Prostate gland (tissue), 2 donors: ENCODE results near the gene DAPP1. TPM values are rescaled to one million over a fixed set of nuclear protein-coding genes. Genes with fewer than 3 reads are reported as not detected.

Source experiments
- DNase-seq: peaks from one replicate; pipeline ENCODE4 v3.0.0-alpha.2; 2019; ENCODE audit warnings: low spot score
- H3K27ac ChIP-seq, 2 donors: fragments of 200-600 bp; sonication (generic); 2 replicates each; pipeline ENCODE4 v1.5.1; 2017 to 2019
- H3K27me3 ChIP-seq: fragments of 200-600 bp; sonication (generic); replicated peaks from 2 replicates; pipeline ENCODE4 v1.5.1; 2019; ENCODE audit not compliant: insufficient read depth
- H3K36me3 ChIP-seq, 2 donors: fragments of 200-600 bp; sonication (generic); 1 replicate in 1 of 2; 2 replicates in 1 of 2; pipeline versions ENCODE4 v1.5.1 to v1.8.1; 2017 to 2019
- H3K4me1 ChIP-seq: fragments of 200-600 bp; sonication (generic); replicated peaks from 2 replicates; pipeline ENCODE4 v1.5.1; 2019
- H3K4me3 ChIP-seq, 2 donors: fragments of 200-600 bp; sonication (generic); 2 replicates each; pipeline ENCODE4 v1.5.1; 2017 to 2019
- H3K9me3 ChIP-seq: fragments of 200-600 bp; sonication (generic); 2 replicates; pipeline ENCODE4 v1.5.1; 2017
- CTCF ChIP-seq, 4 experiments: fragments of 200-600 bp in 2 of 4; fragments of 450-650 bp in 2 of 4; sonication (generic) in 2 of 4; IDR thresholded peaks; 1 replicate in 3 of 4; 2 replicates in 1 of 4; pipeline ENCODE4 v1.5.1; 2016 to 2019; ENCODE audit warnings: antibody characterized with exemption in 4 of 4, mild to moderate bottlenecking in 2 of 4, moderate library complexity in 2 of 4
- POLR2A ChIP-seq: fragments of 450-650 bp; IDR thresholded peaks from one replicate; pipeline ENCODE4 v1.6.1; 2016; ENCODE audit warnings: antibody characterized with exemption, mild to moderate bottlenecking
- POLR2AphosphoS5 ChIP-seq: sonication (generic); formaldehyde crosslinking; IDR thresholded peaks from one replicate; pipeline ENCODE4 v1.6.1; 2017; ENCODE audit warnings: antibody characterized with exemption
- WGBS: methylation state at CpG from one replicate; pipeline ENCODE4 v1.1.5; 2018; 5-methylcytosine and 5-hydroxymethylcytosine counted together
- intact Hi-C: fragments of 100-400 bp; cut with DNase I; formaldehyde crosslinking; loops from one replicate; pipeline ENCODE4 v1.14.2; 2022
- total RNA-seq, 2 donors: library from RNA; depleted of rRNA; stranded (reverse); fragments of >200 nt; gene quantifications; one replicate each; pipeline ENCODE4 v1.1.0, GENCODE V29; 2016

DAPP1 gene
- total RNA-seq, 2 donors from 2014 or later = 1.1 to 2.0 TPM

DNA sequence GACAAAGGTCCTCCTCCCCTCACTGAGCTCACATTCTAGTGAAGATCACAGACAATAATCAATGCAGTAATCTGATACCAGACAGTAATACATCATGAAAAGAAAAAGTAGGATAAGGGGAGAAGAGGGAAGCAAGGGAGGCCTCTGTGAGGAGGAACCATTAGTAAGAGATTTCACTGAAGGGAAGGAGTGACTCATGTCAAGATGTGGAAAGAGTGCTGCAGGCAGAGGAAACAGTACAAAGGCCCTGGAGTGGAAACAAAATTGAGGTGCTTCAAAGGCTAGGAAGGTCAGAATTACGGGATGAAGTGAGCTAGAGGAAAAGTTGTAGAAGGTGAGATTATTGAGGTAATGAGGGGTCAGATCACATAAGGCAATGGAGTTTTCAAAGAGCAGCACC lies 39.5 kb downstream of the DAPP1 start:
- Histone ChIP-seq H3K27ac (no peak overlapping the region), H3K27me3 (no peaks in the 10 kb centered on the region), H3K4me3 (no peak overlapping the region), H3K4me1 (no peaks in the 10 kb centered on the region), H3K9me3 (no peaks in the 10 kb centered on the region), H3K36me3 (no peaks in the 10 kb centered on the region)
- 88% methylated on average over 1 of the region's 1 CpG for WGBS
- intact Hi-C loops = no loop called here
- DNase-seq = no peak
- TF ChIP-seq CTCF (IDR thresholded peaks at IDR 0.05) = no peak
- no peak for TF ChIP-seq POLR2AphosphoS5
- TF ChIP-seq POLR2A = no peak

GRCh38 chr4:99857307-99857706 lies 40.7 kb downstream of the DAPP1 start:
- Histone ChIP-seq H3K4me1 (no peaks in the 10 kb centered on the region), H3K27ac (no peak overlapping the region), H3K36me3 (no peaks in the 10 kb centered on the region), H3K27me3 (no peaks in the 10 kb centered on the region), H3K9me3 (no peaks in the 10 kb centered on the region), H3K4me3 (no peak overlapping the region)
- intact Hi-C loops = no loop called here
- 11% methylated on average over 3 of the region's 3 CpGs for WGBS
- DNase-seq = no peak
- TF ChIP-seq POLR2AphosphoS5 (no peak), POLR2A (no peak), CTCF (IDR thresholded peaks at IDR 0.05) (no peak)

DNA sequence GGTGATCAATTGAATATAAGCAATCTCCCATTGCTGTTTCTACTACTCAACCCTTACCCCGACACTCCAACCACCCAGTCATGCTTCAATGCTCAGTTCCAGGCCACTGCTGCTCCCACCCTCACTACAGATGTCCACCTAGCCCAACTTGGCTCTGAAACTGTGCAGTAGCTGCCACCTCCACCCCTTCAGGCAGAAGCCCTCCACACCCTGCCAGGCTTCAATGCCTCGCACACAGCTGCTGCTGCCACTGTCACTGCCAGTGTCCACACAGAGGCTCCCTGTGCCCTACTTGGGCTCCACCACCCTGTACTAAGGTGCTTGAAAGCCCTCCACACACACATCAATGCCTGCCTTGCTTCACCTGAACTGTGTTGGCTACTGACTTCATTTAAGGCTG lies 43.0 kb downstream of the DAPP1 start:
- 96% methylated on average over 2 of the region's 2 CpGs for WGBS
- intact Hi-C loops = loop anchor here (10.0 kb wide), 2 partner anchors 55 to 205 kb away; partner anchors contain the start of gene C4orf54
- no peak for DNase-seq
- Histone ChIP-seq H3K4me3 (no peak overlapping the region), H3K36me3 (no peaks in the 10 kb centered on the region), H3K27ac (no peak overlapping the region), H3K4me1 (no peaks in the 10 kb centered on the region), H3K27me3 (no peaks in the 10 kb centered on the region), H3K9me3 (no peaks in the 10 kb centered on the region)
- TF ChIP-seq POLR2A = no peak
- TF ChIP-seq CTCF (IDR thresholded peaks at IDR 0.05) = no peak
- TF ChIP-seq POLR2AphosphoS5 = no peak

GRCh38 chr4:99860521-99860920 lies 43.9 kb downstream of the DAPP1 start:
- Histone ChIP-seq H3K27me3 (no peaks in the 10 kb centered on the region), H3K4me1 (no peaks in the 10 kb centered on the region), H3K4me3 (no peak overlapping the region), H3K27ac (no peak overlapping the region), H3K9me3 (no peaks in the 10 kb centered on the region), H3K36me3 (no peaks in the 10 kb centered on the region)
- no peak for DNase-seq
- TF ChIP-seq POLR2AphosphoS5 = no peak
- TF ChIP-seq CTCF (IDR thresholded peaks at IDR 0.05) = no peak
- no peak for TF ChIP-seq POLR2A
- WGBS = 90% methylated on average over 2 of the region's 2 CpGs
- intact Hi-C loops = loop anchor here (10.0 kb wide), 2 partner anchors 56 to 206 kb away; partner anchors contain the start of gene C4orf54

- WGBS = 13% methylated on average over 5 of the region's 5 CpGs
- TF ChIP-seq POLR2AphosphoS5 = no peak
- TF ChIP-seq POLR2A = no peak
- TF ChIP-seq CTCF (IDR thresholded peaks at IDR 0.05) = no peak
Observed at GRCh38 chr4:99861120-99861905, 44.7 kb downstream of the DAPP1 start.

More at GRCh38 chr4:99861120-99861905, 44.7 kb downstream of the DAPP1 start:
- no peaks in the 10 kb centered on the region for H3K36me3 ChIP-seq
- H3K4me1 ChIP-seq = no peaks in the 10 kb centered on the region
- no peak overlapping the region for H3K4me3 ChIP-seq
- intact Hi-C loops = loop anchor here (10.0 kb wide), 2 partner anchors 57 to 207 kb away; partner anchors contain the start of gene C4orf54
- peak overlapping the region in 1 of 2 donors; percentile 6 for H3K27ac ChIP-seq
- H3K27me3 ChIP-seq = no peaks in the 10 kb centered on the region
- H3K9me3 ChIP-seq = no peaks in the 10 kb centered on the region
- DNase-seq = no peak
